NCI-H748 treated with DMSO at 0.1 percent for 48 hours (cell line): Measurements from ENCODE around the gene STXBP6.
A peak's percentile ranks its signal among the peaks of the same experiment; 100 is the strongest.

Experiments
- DNase-seq: peaks from one replicate; lab custom pipeline; 2025; lab: John Stamatoyannopoulos, UW

Gene STXBP6

GRCh38 chr14:25052385-25052784 lies 2.4 kb upstream of the STXBP6 start:
- no peak for DNase-seq

- DNase-seq: no peak
These were observed 563 bp upstream of the STXBP6 start for GRCh38 chr14:25050269-25051150.

GRCh38 chr14:25049093-25049567 lies 817 bp downstream of the STXBP6 start:
- DNase-seq: no peak

- DNase-seq: no peak
These were observed 1.6 kb downstream of the STXBP6 start for GRCh38 chr14:25048170-25049016.

- no peak for DNase-seq
These were observed 3.5 kb downstream of the STXBP6 start for GRCh38 chr14:25046301-25046943.

DNA sequence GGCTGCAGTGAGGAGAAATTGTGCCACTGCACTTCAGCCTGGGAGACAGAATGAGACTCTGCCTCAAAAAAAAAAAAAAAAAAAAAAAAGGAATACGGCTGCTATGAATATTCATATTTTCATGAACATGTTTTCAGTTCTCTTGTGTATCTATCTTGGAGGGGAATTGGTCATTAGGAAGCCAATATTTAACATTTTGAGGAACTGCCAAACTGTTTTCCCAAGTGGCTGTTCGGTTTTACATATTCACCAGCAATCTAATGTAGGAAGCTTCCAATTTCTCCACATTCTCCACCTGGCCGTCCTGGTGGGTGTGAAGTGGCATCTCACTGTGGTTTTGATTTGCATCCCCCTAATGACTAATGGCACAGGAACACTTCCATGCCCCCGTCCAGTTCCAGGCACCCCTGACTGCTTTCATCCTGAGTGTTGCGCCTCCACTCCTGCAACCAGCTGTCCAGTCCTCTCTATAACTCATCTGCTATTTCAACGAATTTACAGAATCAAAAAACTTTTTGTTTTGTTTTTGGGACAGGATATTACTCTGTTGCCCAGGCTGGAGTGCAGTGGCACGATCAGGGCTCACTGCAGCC lies 5.7 kb downstream of the STXBP6 start:
- no peak for DNase-seq

- no peak for DNase-seq
These were observed 7.3 kb downstream of the STXBP6 start for GRCh38 chr14:25042362-25043299.

- peak; percentile 93 for DNase-seq
These were observed 8.0 kb downstream of the STXBP6 start for GRCh38 chr14:25041898-25042297.

DNA sequence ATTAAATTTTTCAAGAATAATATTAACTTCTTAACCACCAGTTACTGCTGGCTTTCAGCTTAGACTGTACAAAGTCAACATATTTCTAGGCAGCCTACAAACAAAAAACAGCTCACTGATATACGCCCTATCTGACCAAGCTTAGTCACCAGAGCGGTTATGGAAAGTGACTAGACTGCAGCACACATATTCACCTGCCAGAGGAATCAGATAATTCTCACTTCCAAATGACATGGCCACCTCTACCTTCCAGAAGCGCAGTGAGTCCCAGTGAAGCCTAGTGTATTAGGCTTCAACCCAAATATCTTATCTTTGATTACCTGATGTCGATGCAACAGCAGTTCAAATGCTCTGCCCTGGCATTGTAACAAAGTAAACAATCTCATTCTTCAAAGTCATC lies 8.5 kb downstream of the STXBP6 start:
- DNase-seq: no peak

GRCh38 chr14:25039933-25040332 lies 10.0 kb downstream of the STXBP6 start:
- DNase-seq: no peak

DNA sequence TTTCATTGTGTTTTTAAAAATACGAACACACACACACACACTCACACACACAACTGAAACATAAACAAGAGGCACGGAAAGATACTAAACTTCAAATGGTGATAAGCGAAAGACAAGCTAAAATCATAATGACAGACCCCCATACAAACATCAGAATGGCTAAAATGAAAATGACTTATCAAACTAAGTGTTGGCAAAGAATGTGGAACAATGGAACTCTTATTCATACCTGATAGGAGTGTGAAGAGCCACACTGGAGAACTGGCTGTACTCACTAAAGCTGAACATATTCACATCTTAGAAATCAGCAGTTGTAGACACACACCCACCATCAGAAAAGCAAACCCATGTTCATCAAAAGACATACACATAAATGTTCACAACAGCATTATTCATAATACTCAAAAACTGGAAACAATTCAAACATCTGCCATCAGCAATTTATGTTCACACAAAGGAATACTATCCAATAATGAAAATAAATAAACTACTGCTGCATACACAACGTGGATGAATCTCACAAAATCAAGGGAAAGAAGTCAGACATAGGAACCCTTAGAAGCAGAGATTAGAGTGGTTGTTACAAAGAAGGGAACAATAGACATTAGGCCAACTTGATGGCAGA lies 11.8 kb downstream of the STXBP6 start:
- DNase-seq: no peak

DNA sequence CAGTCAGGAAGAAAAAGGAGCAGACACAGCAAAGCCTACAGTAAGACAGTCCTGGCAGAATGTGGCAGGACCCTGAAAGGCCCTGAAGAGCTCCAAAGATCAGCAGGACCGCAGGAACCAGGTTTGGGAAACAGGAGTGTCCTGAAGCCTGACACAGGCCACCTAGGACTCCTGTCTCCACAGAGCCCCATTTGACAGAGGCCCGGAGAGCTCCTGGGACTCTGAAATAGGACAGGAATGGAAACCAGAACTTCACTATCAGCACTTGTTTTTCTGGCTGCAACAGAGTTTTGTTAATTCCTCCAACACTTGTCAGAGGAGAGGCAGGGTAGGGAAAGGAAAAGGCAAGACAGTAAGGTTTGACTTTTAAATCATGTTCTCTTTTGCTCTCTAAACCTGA lies 12.9 kb downstream of the STXBP6 start:
- no peak for DNase-seq

- no peak for DNase-seq
These were observed 14.9 kb downstream of the STXBP6 start for GRCh38 chr14:25034803-25035681.

DNA sequence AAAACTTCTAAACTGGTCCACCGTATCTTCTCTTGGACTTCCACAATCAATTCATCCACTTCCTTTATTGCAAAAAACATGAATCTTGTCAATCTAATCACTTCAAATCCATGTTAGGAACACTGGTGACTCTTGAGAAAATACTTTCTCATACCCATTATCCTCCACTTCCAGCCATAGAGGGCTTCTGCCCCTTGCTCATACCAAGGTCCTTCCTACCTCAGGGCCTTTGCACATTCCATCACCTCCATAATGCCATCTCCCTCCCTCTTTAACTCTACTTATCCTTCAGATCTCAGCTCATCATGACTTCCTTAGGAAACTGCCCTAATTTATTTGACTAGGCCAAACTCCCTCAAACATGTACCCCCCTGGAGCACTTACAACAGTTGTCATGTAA lies 16.6 kb downstream of the STXBP6 start:
- no peak for DNase-seq

- no peak for DNase-seq
These were observed 17.7 kb downstream of the STXBP6 start for GRCh38 chr14:25032092-25032784.

DNA sequence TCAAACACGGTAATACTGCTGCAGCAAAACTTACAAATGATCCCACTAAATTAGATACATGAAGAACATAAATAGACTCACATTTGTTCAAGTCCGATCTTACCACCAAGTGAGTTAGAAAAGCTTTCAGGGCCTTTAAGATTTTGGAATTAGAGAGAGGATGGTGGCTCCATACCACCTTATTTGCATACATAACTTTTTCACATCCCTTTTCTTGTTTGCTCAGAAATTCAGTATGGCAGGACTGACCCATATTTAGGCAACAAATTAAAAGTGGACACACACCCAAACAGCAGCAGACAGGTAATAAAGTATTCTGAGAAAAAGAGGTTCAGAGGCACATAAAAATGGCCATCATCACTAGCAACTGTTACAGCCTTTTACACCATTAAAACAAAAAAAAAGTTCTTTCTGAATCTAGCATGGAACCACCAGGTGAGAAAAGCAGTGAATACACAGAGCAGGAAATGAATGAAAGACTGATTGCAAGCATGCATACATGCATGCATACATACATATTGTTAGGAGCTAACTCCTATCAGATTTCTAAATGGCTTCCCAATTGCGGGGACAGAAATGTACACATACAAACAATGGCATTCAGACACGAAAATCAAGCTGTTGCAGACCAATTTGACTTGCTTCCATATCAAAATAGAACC lies 23.3 kb downstream of the STXBP6 start:
- no peak for DNase-seq

- no peak for DNase-seq
These were observed 30.1 kb downstream of the STXBP6 start for GRCh38 chr14:25019892-25020291.

- no peak for DNase-seq
These were observed 32.4 kb downstream of the STXBP6 start for GRCh38 chr14:25017562-25017961.
